GM12891 (cell line): Measurements from ENCODE around the gene TDRD7.

ENCODE experiments used
- PAX5 ChIP-seq: IDR thresholded peaks from 2 replicates; pipeline ENCODE4 v1.6.1; 2011; ENCODE audit warnings: low read length, moderate library complexity, mild to moderate bottlenecking; ENCODE audit not compliant: insufficient read depth, severe bottlenecking
- POLR2A ChIP-seq: IDR thresholded peaks from 2 replicates; pipeline ENCODE4 v1.6.1; 2011; ENCODE audit warnings: low read depth, low read length, control low read depth
- POLR2AphosphoS5 ChIP-seq: IDR thresholded peaks from 2 replicates; pipeline ENCODE4 v1.6.1; 2011; ENCODE audit warnings: low read depth, low read length, control low read depth
- POU2F2 ChIP-seq: IDR thresholded peaks from 2 replicates; pipeline ENCODE4 v1.6.1; 2011; ENCODE audit warnings: low read depth, mild to moderate bottlenecking, control low read depth, low read length, moderate library complexity
- TAF1 ChIP-seq: IDR thresholded peaks from 2 replicates; pipeline ENCODE4 v1.6.1; 2011; ENCODE audit warnings: low read depth, low read length, control low read depth

DNA sequence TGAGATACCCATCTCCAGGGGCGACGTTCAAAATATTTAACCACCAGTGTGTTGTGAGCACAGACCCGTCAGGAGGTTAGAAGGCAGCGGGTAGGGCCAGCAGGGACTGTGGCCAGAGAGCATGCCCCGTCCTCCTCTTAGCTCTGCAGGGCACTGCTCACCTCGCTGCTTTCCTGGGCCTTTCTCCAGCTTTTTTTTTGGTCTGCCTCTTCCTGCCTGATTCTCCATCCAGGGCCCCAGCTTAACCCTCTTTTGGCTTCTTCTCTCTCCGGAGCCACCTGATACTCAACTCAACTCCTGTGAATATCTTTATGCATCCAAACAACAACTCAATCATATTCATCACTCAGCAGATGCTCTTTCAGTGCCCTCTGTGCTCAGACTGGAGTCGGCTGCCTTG, 133.6 kb downstream of the TDRD7 start:
- no peak for TF ChIP-seq POLR2AphosphoS5
- TF ChIP-seq POLR2A: no peak
- TF ChIP-seq TAF1: no peak
- no peak for TF ChIP-seq PAX5
- TF ChIP-seq POU2F2: no peak
